SK-N-SH (cell line): ENCODE results near the gene KIAA2012.

ENCODE experiments used
- CHD2 ChIP-seq: fragments of 150-350 bp; IDR thresholded peaks from 2 replicates; pipeline ENCODE4 v1.6.1; 2018; ENCODE audit warnings: low read length; ENCODE audit not compliant: partially characterized antibody
- ELF1 ChIP-seq: IDR thresholded peaks from 2 replicates; pipeline ENCODE4 v1.4.0; 2012
- EP300 ChIP-seq, 2 experiments: IDR thresholded peaks; 2 replicates each; pipeline versions ENCODE4 v1.4.0 to v1.6.1; 2012; ENCODE audit warnings: borderline replicate concordance in 1 of 2, low read depth in 1 of 2, low read length in 1 of 2
- FOXJ3 ChIP-seq: sonication (generic); formaldehyde crosslinking; IDR thresholded peaks from 2 replicates; pipeline ENCODE4 v1.5.1; 2020; ENCODE audit warnings: mild to moderate bottlenecking, missing genetic modification reagents
- SMC3 ChIP-seq: IDR thresholded peaks from 2 replicates; pipeline ENCODE4 v1.6.1; 2012; ENCODE audit warnings: low read depth, low read length, improper control_type of control experiment
- YY1 ChIP-seq: IDR thresholded peaks from 2 replicates; pipeline ENCODE4 v1.4.0; 2012; ENCODE audit warnings: low read depth, mild to moderate bottlenecking

DNA sequence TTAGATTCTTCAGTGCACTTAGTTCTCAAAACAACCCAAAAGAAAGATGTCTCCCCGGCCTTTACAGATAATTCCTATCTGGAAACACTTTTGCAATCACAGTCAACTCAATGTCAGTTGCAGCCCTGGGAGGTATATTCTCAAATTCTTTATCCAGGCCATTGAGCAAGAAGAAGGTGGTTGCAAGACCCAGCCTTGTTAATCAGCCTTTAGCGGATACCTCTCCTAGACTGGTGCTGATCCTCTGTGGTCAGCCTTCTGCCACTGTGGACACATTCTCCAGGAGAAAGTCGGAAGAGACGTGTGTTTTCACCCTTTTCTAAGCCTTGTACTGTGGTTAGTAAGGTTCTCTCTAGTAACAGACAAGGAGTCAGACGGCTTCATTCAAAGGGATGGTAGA is 47.2 kb upstream of the KIAA2012 start:
- TF ChIP-seq EP300 (IDR thresholded peaks at IDR 0.05; ENCODE audit: borderline replicate concordance in 1 of 2, low read depth in 1 of 2, low read length in 1 of 2) = no peak
- TF ChIP-seq ELF1 = no peak
- no peak for TF ChIP-seq YY1
- TF ChIP-seq CHD2 = no peak
- no peak for TF ChIP-seq SMC3
- no peak for TF ChIP-seq FOXJ3 (CRISPR knock-in tag)
